ENCODE measurements around the gene MSL3.

The MSL3 gene

GRCh38 chrX:11757719-11758399, at the start of gene MSL3:
Gene MSL3, plus strand, starts transcription at chrX:11758237. Its CDS starts 27 bp downstream, at chrX:11758264.
- FAIRE-seq: no peak

- FAIRE-seq: no peak
Measured at GRCh38 chrX:11722304-11722703, 35.7 kb upstream of the MSL3 start.

GRCh38 chrX:11724122-11725017, 33.7 kb upstream of the MSL3 start:
- peak; percentile 10 for FAIRE-seq

GRCh38 chrX:11725631-11726442, 32.2 kb upstream of the MSL3 start:
- no peak for FAIRE-seq

GRCh38 chrX:11728556-11728955, 29.5 kb upstream of the MSL3 start:
- FAIRE-seq: no peak

GRCh38 chrX:11733614-11734013, 24.4 kb upstream of the MSL3 start:
- FAIRE-seq: no peak

GRCh38 chrX:11739776-11740175, 18.3 kb upstream of the MSL3 start:
- FAIRE-seq: no peak

- no peak for FAIRE-seq
Measured at GRCh38 chrX:11740794-11741193, 17.2 kb upstream of the MSL3 start.

GRCh38 chrX:11741574-11741973, 16.5 kb upstream of the MSL3 start:
- no peak for FAIRE-seq

- FAIRE-seq: no peak
Measured at GRCh38 chrX:11745881-11746280, 12.2 kb upstream of the MSL3 start.

- no peak for FAIRE-seq
Measured at GRCh38 chrX:11750046-11750445, 8.0 kb upstream of the MSL3 start.

GRCh38 chrX:11750694-11751093, 7.3 kb upstream of the MSL3 start:
- no peak for FAIRE-seq

GRCh38 chrX:11751261-11751660, 6.8 kb upstream of the MSL3 start:
- no peak for FAIRE-seq

- no peak for FAIRE-seq
Measured at GRCh38 chrX:11753668-11754067, 4.4 kb upstream of the MSL3 start.

- no peak for FAIRE-seq
Measured at GRCh38 chrX:11754958-11755645, 2.9 kb upstream of the MSL3 start.

- FAIRE-seq: no peak
Measured at GRCh38 chrX:11755724-11756123, 2.3 kb upstream of the MSL3 start.

GRCh38 chrX:11756354-11757318, 1.4 kb upstream of the MSL3 start:
- FAIRE-seq: no peak

- FAIRE-seq: no peak
Measured at GRCh38 chrX:11757397-11757718, 679 bp upstream of the MSL3 start.

GRCh38 chrX:11758400-11759171, 549 bp downstream of the MSL3 start:
- no peak for FAIRE-seq

- FAIRE-seq: no peak
Measured at GRCh38 chrX:11759172-11759460, 1.1 kb downstream of the MSL3 start.

All from colon (tissue), 2 donors.